ENCODE data around the gene CD164.

The CD164 gene

DNA sequence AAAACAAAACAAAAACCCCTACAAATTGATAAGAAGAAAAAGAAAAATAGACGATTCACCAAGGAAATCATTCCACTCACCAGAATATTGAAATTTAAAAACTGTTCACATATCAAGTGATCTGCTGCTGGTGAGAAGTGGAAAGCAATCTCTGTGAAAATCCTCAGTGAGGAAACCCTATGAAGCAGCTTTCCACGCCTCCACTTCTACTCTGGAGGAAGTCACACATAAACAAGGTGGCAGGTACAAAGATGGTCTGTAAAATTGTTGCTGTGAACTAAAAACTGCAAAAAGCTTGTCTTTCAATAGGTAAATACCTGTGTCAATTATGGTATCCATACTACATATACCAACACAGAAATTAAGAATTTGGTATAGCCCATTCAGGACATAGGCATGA, 18.5 kb downstream of the CD164 start:
- H3K36me3 ChIP-seq (replicated peaks) = peaks cover 39% of the 10 kb centered on the region
- TF ChIP-seq, protein P1, sequence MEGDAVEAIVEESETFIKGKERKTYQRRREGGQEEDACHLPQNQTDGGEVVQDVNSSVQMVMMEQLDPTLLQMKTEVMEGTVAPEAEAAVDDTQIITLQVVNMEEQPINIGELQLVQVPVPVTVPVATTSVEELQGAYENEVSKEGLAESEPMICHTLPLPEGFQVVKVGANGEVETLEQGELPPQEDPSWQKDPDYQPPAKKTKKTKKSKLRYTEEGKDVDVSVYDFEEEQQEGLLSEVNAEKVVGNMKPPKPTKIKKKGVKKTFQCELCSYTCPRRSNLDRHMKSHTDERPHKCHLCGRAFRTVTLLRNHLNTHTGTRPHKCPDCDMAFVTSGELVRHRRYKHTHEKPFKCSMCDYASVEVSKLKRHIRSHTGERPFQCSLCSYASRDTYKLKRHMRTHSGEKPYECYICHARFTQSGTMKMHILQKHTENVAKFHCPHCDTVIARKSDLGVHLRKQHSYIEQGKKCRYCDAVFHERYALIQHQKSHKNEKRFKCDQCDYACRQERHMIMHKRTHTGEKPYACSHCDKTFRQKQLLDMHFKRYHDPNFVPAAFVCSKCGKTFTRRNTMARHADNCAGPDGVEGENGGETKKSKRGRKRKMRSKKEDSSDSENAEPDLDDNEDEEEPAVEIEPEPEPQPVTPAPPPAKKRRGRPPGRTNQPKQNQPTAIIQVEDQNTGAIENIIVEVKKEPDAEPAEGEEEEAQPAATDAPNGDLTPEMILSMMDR (IDR thresholded peaks at IDR 0.05; ENCODE audit: low read depth, low read length, missing control alignments) = no peak
- no peak for DNase-seq
- H3K27me3 ChIP-seq (replicated peaks) = no peaks in the 10 kb centered on the region
- in situ Hi-C loops (cut with HindIII; ENCODE audit: low pct_ligation_motif_present, low sequenced_read_pairs) = no loop called here
- no peak overlapping the region for H3K27ac ChIP-seq
- H3K4me3 ChIP-seq (ENCODE audit: low read depth, low read length) = no peak overlapping the region

DNA sequence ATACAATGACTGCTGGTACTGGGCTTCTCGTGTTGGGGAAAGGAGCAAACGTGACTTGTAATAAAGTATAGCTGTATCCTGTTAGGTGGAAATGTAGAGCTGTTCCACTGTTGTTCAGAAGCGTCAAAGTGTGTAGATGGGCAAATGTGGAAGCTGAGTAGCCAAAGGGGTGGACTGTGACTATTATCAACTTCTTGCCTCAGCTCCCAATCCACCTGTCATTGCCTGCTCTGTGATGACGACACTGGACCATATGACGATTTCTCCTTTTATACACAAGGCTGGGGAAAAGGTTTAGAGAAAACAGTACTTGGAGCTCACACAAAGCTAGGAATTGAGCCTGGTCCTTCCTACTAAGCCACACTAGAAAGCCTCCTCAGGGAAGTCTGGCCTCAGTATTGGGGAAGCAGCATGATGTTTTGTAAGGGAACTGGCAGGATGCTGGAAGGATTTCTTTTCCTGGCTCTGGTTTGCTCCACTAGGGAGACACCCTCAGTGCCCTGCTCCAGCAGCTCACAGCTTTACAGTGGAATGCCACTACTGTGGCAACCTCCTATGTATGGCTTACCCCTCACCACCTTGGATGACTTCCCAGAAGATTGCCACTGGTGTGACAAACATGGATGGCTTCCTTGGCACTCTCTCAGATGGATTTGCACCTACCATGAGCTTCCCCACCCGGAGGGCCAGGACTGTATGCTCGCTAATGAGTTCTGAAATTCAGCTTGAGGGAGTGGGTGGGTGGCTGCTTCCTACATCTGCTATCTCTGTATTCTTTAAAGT, 20.0 kb downstream of the CD164 start:
- DNase-seq = no peak
- H3K4me3 ChIP-seq (ENCODE audit: low read depth, low read length) = no peak overlapping the region
- in situ Hi-C loops (cut with HindIII; ENCODE audit: low pct_ligation_motif_present, low sequenced_read_pairs) = no loop called here
- H3K27me3 ChIP-seq (replicated peaks) = no peaks in the 10 kb centered on the region
- no peak overlapping the region for H3K27ac ChIP-seq
- TF ChIP-seq, protein P1 (IDR thresholded peaks at IDR 0.05; ENCODE audit: low read depth, low read length, missing control alignments) = no peak
- peaks cover 26% of the 10 kb centered on the region for H3K36me3 ChIP-seq (replicated peaks)

DNA sequence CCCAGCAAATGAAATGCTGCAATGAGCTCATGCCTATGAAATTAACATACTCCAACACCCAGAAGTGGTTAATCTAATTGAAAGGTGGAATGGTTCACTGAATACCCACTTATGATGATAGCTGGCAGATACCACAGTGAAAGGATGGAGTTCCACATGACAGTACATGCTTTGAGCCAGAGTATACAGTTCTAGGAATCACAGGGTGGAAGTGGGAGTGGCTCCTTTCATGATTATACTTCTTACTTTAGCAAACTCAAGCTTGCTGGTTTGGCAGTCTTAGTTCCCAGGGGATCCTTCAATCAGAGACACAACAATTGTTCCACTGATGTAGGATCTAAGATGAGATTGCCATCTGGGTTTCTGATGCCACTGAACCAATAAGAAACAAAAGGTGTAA, 21.5 kb downstream of the CD164 start:
- no peaks in the 10 kb centered on the region for H3K27me3 ChIP-seq (replicated peaks)
- TF ChIP-seq, protein P1 (IDR thresholded peaks at IDR 0.05; ENCODE audit: low read depth, low read length, missing control alignments) = no peak
- no peak overlapping the region for H3K4me3 ChIP-seq (ENCODE audit: low read depth, low read length)
- no peak for DNase-seq
- no peak overlapping the region for H3K27ac ChIP-seq
- in situ Hi-C loops (cut with HindIII; ENCODE audit: low pct_ligation_motif_present, low sequenced_read_pairs) = no loop called here
- peaks cover 28% of the 10 kb centered on the region for H3K36me3 ChIP-seq (replicated peaks)

DNA sequence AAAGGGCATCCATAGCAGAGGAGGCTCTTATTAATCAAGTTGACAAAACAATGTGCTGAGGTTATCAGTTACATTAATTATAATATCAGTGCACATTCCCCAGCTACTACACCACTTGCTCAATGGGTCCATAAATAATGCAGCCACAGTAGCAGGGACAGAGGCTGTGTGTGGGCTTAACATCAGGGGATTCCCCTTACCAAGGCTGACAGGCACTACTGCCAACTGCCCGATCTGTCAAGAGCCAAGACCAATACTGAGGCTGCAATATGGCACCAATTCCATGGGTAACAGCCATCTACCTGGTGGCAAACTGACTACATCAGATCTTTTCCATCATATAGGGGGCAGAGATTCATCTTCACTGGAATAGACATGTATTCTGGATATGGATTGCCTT, 22.0 kb downstream of the CD164 start:
- DNase-seq = no peak
- in situ Hi-C loops (cut with HindIII; ENCODE audit: low pct_ligation_motif_present, low sequenced_read_pairs) = no loop called here
- peaks cover 28% of the 10 kb centered on the region for H3K36me3 ChIP-seq (replicated peaks)
- H3K27ac ChIP-seq = no peak overlapping the region
- no peak overlapping the region for H3K4me3 ChIP-seq (ENCODE audit: low read depth, low read length)
- H3K27me3 ChIP-seq (replicated peaks) = no peaks in the 10 kb centered on the region
- TF ChIP-seq, protein P1 (IDR thresholded peaks at IDR 0.05; ENCODE audit: low read depth, low read length, missing control alignments) = no peak

DNA sequence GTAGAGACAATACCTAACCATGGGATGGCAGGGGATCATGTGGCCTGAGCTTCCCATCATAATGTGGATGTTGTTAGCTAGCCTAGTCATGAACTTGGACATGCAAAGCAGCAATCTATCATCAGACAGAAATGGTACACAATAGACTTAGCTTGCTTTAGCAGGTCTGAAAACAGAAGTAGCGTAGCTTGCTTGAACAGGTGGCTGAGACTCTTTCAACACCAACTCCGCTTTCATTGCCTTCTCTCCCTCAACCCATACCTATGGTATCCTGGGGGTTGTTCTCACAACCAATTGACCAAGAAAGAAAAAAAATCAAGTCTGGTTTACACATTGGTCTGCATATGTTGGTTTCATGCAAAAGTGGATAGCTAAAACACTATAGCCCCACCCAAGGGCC, 23.0 kb downstream of the CD164 start:
- H3K4me3 ChIP-seq (ENCODE audit: low read depth, low read length) = no peak overlapping the region
- no peaks in the 10 kb centered on the region for H3K27me3 ChIP-seq (replicated peaks)
- DNase-seq = no peak
- in situ Hi-C loops (cut with HindIII; ENCODE audit: low pct_ligation_motif_present, low sequenced_read_pairs) = no loop called here
- no peak overlapping the region for H3K27ac ChIP-seq
- peaks cover 28% of the 10 kb centered on the region for H3K36me3 ChIP-seq (replicated peaks)
- TF ChIP-seq, protein P1 (IDR thresholded peaks at IDR 0.05; ENCODE audit: low read depth, low read length, missing control alignments) = no peak

DNA sequence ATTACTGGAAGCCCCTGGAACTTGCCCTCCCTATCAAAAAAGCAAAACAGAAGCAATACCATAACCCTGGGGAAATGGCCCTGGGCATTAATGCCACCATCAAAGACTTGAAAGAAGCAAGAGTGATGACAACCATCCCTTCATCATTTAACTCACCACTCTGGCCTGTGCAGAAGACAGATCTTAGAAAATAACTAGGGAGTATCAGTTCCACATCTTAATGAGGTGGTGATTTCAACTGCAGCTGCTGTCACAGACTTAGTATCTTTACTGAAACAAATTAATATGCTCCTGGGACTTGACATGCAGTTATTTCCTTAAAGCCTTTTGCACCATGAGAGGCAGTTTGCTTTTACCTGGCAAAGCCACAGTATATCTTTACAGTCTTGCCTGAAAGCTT, 24.1 kb downstream of the CD164 start:
- in situ Hi-C loops (cut with HindIII; ENCODE audit: low pct_ligation_motif_present, low sequenced_read_pairs) = no loop called here

More for the DNA sequence above, 24.1 kb downstream of the CD164 start:
- H3K27me3 ChIP-seq (replicated peaks) = no peaks in the 10 kb centered on the region
- no peak overlapping the region for H3K4me3 ChIP-seq (ENCODE audit: low read depth, low read length)
- peaks cover 22% of the 10 kb centered on the region for H3K36me3 ChIP-seq (replicated peaks)
- H3K27ac ChIP-seq = no peak overlapping the region
- no peak for DNase-seq
- TF ChIP-seq, protein P1 (IDR thresholded peaks at IDR 0.05; ENCODE audit: low read depth, low read length, missing control alignments) = no peak

Data from brain microvascular endothelial cell (primary cell).